ENCODE data around the gene PCDH9.

The PCDH9 gene

GRCh38 chr13:66981912-66982311 lies 248.2 kb downstream of the PCDH9 start:
- ATAC-seq (ENCODE audit: low read depth) (no peak), DNase-seq (ENCODE audit: low spot score in 2 of 2) (no peak)
- H3K27me3 Mint-ChIP-seq, result no peaks in the 10 kb centered on the region
- H3K9me3 Mint-ChIP-seq, result peaks cover 1% of the 10 kb centered on the region
- no peaks in the 10 kb centered on the region for H3K4me1 Mint-ChIP-seq
- no peak overlapping the region for H3K4me3 Mint-ChIP-seq
- no peaks in the 10 kb centered on the region for H3K36me3 Mint-ChIP-seq
- H3K27ac Mint-ChIP-seq, result no peak overlapping the region

- Mint-ChIP-seq H3K27me3 (no peaks in the 10 kb centered on the region), H3K4me3 (no peak overlapping the region), H3K4me1 (no peaks in the 10 kb centered on the region), H3K27ac (no peak overlapping the region), H3K36me3 (no peaks in the 10 kb centered on the region), H3K9me3 (peaks cover 4% of the 10 kb centered on the region)
- DNase-seq (ENCODE audit: low spot score in 2 of 2), result no peak
- ATAC-seq (ENCODE audit: low read depth), result no peak
These were observed 253.0 kb downstream of the PCDH9 start for GRCh38 chr13:66977161-66977560.

- Mint-ChIP-seq H3K4me3 (no peak overlapping the region), H3K27ac (no peak overlapping the region), H3K27me3 (no peaks in the 10 kb centered on the region), H3K4me1 (no peaks in the 10 kb centered on the region), H3K36me3 (no peaks in the 10 kb centered on the region), H3K9me3 (peaks cover 4% of the 10 kb centered on the region)
- DNase-seq (ENCODE audit: low spot score in 2 of 2) (no peak), ATAC-seq (ENCODE audit: low read depth) (no peak)
These were observed 255.2 kb downstream of the PCDH9 start for GRCh38 chr13:66974889-66975288.

- H3K27ac Mint-ChIP-seq, result no peak overlapping the region
- H3K36me3 Mint-ChIP-seq, result no peaks in the 10 kb centered on the region
- ATAC-seq (ENCODE audit: low read depth) (no peak), DNase-seq (ENCODE audit: low spot score in 2 of 2) (no peak)
- no peaks in the 10 kb centered on the region for H3K4me1 Mint-ChIP-seq
- no peak overlapping the region for H3K4me3 Mint-ChIP-seq
- H3K27me3 Mint-ChIP-seq, result no peaks in the 10 kb centered on the region
- peaks cover 2% of the 10 kb centered on the region for H3K9me3 Mint-ChIP-seq
These were observed 256.0 kb downstream of the PCDH9 start for GRCh38 chr13:66974174-66974573.

GRCh38 chr13:66972659-66973058 lies 257.5 kb downstream of the PCDH9 start:
- Mint-ChIP-seq H3K36me3 (no peaks in the 10 kb centered on the region), H3K27ac (no peak overlapping the region), H3K9me3 (peaks cover 2% of the 10 kb centered on the region), H3K4me1 (no peaks in the 10 kb centered on the region), H3K4me3 (no peak overlapping the region), H3K27me3 (no peaks in the 10 kb centered on the region)
- ATAC-seq (ENCODE audit: low read depth) (no peak), DNase-seq (ENCODE audit: low spot score in 2 of 2) (no peak)

GRCh38 chr13:66971004-66971403 lies 259.1 kb downstream of the PCDH9 start:
- Mint-ChIP-seq H3K27me3 (no peaks in the 10 kb centered on the region), H3K36me3 (no peaks in the 10 kb centered on the region), H3K4me1 (no peaks in the 10 kb centered on the region), H3K4me3 (no peak overlapping the region), H3K9me3 (peaks cover 2% of the 10 kb centered on the region), H3K27ac (no peak overlapping the region)
- ATAC-seq (ENCODE audit: low read depth), result no peak
- DNase-seq (ENCODE audit: low spot score in 2 of 2), result no peak

- no peak overlapping the region for H3K27ac Mint-ChIP-seq
- H3K27me3 Mint-ChIP-seq, result no peaks in the 10 kb centered on the region
- no peaks in the 10 kb centered on the region for H3K4me1 Mint-ChIP-seq
- DNase-seq (ENCODE audit: low spot score in 2 of 2) (no peak), ATAC-seq (ENCODE audit: low read depth) (no peak)
- H3K36me3 Mint-ChIP-seq, result no peaks in the 10 kb centered on the region
- H3K9me3 Mint-ChIP-seq, result peaks cover 2% of the 10 kb centered on the region
- no peak overlapping the region for H3K4me3 Mint-ChIP-seq
These were observed 260.8 kb downstream of the PCDH9 start for GRCh38 chr13:66969291-66969690.

GRCh38 chr13:66967811-66968597 lies 262.1 kb downstream of the PCDH9 start:
- DNase-seq (ENCODE audit: low spot score in 2 of 2) (no peak), ATAC-seq (ENCODE audit: low read depth) (no peak)
- Mint-ChIP-seq H3K27ac (no peak overlapping the region), H3K9me3 (no peaks in the 10 kb centered on the region), H3K27me3 (no peaks in the 10 kb centered on the region), H3K36me3 (no peaks in the 10 kb centered on the region), H3K4me3 (no peak overlapping the region), H3K4me1 (no peaks in the 10 kb centered on the region)

- ATAC-seq (ENCODE audit: low read depth) (no peak), DNase-seq (ENCODE audit: low spot score in 2 of 2) (no peak)
- Mint-ChIP-seq H3K4me1 (no peaks in the 10 kb centered on the region), H3K27me3 (no peaks in the 10 kb centered on the region), H3K36me3 (no peaks in the 10 kb centered on the region), H3K27ac (no peak overlapping the region), H3K4me3 (no peak overlapping the region), H3K9me3 (no peaks in the 10 kb centered on the region)
These were observed 265.0 kb downstream of the PCDH9 start for GRCh38 chr13:66965181-66965580.

GRCh38 chr13:66962953-66963352 lies 267.2 kb downstream of the PCDH9 start:
- ATAC-seq (ENCODE audit: low read depth), result no peak
- Mint-ChIP-seq H3K9me3 (no peaks in the 10 kb centered on the region), H3K4me3 (no peak overlapping the region), H3K4me1 (no peaks in the 10 kb centered on the region), H3K27me3 (no peaks in the 10 kb centered on the region), H3K36me3 (no peaks in the 10 kb centered on the region), H3K27ac (no peak overlapping the region)
- DNase-seq (ENCODE audit: low spot score in 2 of 2), result no peak

GRCh38 chr13:66958611-66959010 lies 271.5 kb downstream of the PCDH9 start:
- no peaks in the 10 kb centered on the region for H3K27me3 Mint-ChIP-seq
- no peaks in the 10 kb centered on the region for H3K36me3 Mint-ChIP-seq
- no peak overlapping the region for H3K4me3 Mint-ChIP-seq
- H3K4me1 Mint-ChIP-seq, result no peaks in the 10 kb centered on the region
- peaks cover under 1% of the 10 kb centered on the region for H3K9me3 Mint-ChIP-seq
- DNase-seq (ENCODE audit: low spot score in 2 of 2), result no peak
- ATAC-seq (ENCODE audit: low read depth), result no peak
- H3K27ac Mint-ChIP-seq, result no peak overlapping the region

GRCh38 chr13:66952507-66952906 lies 277.6 kb downstream of the PCDH9 start:
- H3K36me3 Mint-ChIP-seq, result no peaks in the 10 kb centered on the region
- no peak overlapping the region for H3K4me3 Mint-ChIP-seq
- H3K9me3 Mint-ChIP-seq, result peaks cover 3% of the 10 kb centered on the region
- no peaks in the 10 kb centered on the region for H3K27me3 Mint-ChIP-seq
- DNase-seq (ENCODE audit: low spot score in 2 of 2), result no peak
- H3K4me1 Mint-ChIP-seq, result no peaks in the 10 kb centered on the region
- no peak overlapping the region for H3K27ac Mint-ChIP-seq
- ATAC-seq (ENCODE audit: low read depth), result no peak

- Mint-ChIP-seq H3K4me3 (no peak overlapping the region), H3K9me3 (peaks cover 3% of the 10 kb centered on the region), H3K36me3 (no peaks in the 10 kb centered on the region), H3K4me1 (no peaks in the 10 kb centered on the region), H3K27ac (no peak overlapping the region), H3K27me3 (no peaks in the 10 kb centered on the region)
- no peak for ATAC-seq (ENCODE audit: low read depth)
- no peak for DNase-seq (ENCODE audit: low spot score in 2 of 2)
These were observed 278.7 kb downstream of the PCDH9 start for GRCh38 chr13:66951426-66951825.

GRCh38 chr13:66950666-66951065 lies 279.5 kb downstream of the PCDH9 start:
- Mint-ChIP-seq H3K36me3 (no peaks in the 10 kb centered on the region), H3K4me1 (no peaks in the 10 kb centered on the region), H3K27me3 (no peaks in the 10 kb centered on the region), H3K4me3 (no peak overlapping the region), H3K27ac (no peak overlapping the region), H3K9me3 (peaks cover 3% of the 10 kb centered on the region)
- DNase-seq (ENCODE audit: low spot score in 2 of 2) (no peak), ATAC-seq (ENCODE audit: low read depth) (no peak)

- no peaks in the 10 kb centered on the region for H3K36me3 Mint-ChIP-seq
- no peak overlapping the region for H3K4me3 Mint-ChIP-seq
- H3K27ac Mint-ChIP-seq, result no peak overlapping the region
- ATAC-seq (ENCODE audit: low read depth), result no peak
- peaks cover 2% of the 10 kb centered on the region for H3K4me1 Mint-ChIP-seq
- H3K27me3 Mint-ChIP-seq, result no peaks in the 10 kb centered on the region
- no peak for DNase-seq (ENCODE audit: low spot score in 2 of 2)
- H3K9me3 Mint-ChIP-seq, result peaks cover 3% of the 10 kb centered on the region
These were observed 281.2 kb downstream of the PCDH9 start for GRCh38 chr13:66948910-66949309.

Data from memory B cell (primary cell).